GM21515 (cell line): ENCODE measurements around the gene ZMAT1.
"Not testable (repeated sequence)": the region's sequence is repeated elsewhere in the genome, so short reads cannot be mapped to it uniquely, and the experiment has no call there.

Source experiments
- ATAC-seq: cut with Tn5 transposase; IDR thresholded peaks from one replicate; pipeline ENCODE4 v1.9.1; 2021; ENCODE audit not compliant: unreplicated experiment

The ZMAT1 gene

DNA sequence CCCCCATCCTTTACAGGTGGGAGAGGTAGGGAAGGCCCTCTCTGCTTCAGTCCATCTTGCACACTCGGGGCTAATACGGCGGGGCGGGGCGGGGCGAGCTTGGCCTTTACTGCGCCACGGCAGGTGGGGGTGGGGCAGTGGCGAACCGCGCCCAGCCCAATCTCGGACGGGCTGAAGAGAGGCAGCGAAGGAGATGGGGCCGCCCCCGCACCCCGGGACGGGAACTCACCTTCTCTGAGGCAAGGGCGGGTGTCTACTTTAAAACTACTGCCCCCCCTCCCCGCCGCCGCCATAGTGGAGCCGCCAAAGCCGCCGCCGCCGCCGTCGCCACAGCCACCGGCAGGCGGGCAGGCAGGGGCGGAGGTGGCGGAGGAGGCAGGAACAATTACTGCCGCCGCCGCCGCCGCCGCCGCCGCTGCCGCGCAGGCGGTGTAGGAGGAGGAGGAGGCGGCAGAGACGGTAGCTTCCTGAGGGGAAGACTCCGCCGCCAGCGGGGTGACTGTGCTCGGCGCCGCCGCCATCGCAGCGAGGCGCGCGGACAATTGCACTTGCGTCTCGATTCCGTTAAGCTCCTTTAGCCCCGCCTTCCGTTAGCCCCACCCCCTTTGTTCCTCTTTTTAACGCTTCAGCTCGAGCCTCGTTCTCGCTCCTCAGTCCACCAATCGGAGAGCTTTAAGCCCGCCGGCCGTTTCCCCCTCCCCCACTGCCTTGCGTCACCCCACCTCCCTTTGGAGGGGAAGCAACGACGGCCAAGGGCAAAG, at the start of gene ZMAT1:
Gene ZMAT1 (minus strand): TSS at position 540 of the 761 bp plus-strand sequence. CDS start 19 bp downstream, at position 521.
- ATAC-seq, result peak; percentile 88

DNA sequence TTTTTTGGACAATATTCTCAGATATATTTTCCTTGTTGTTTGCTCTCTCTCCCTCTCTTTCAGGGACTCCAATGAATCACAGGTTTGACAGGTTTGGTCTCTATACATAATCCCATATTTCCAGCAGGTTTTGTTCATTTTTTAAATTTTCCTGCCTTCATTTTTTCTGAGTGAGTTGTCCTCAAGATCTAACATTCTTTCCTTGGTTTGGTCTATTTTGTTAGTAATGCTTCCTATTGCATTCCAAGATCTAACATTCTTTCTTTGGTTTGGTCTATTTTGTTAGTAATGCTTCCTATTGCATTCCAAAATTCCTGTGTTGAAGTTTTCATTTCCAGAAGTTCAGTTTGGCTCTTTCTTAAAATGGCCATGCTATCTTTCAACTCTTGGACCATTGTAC, 45.3 kb upstream of the ZMAT1 start:
- ATAC-seq, result no peak

DNA sequence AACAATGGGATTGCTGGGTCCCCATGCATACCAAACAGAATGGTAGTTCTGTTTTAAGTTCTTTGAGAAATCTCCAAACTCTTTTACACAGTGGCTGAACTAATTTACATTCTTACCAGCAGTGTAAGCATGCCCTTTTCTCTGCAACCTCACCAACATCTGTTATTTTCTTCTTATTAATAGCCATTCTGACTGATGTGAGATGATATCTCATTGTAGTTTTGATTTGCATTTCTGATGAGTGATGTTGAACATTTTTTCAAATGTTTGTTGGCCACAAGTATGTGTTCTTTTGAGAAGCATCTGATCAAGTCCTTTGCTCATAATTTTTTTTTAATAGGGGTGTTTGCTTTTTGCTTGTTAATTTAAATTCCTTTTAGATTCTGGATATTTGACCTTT, 41.2 kb upstream of the ZMAT1 start:
- no peak for ATAC-seq

- ATAC-seq, result not testable (repeated sequence)
These were observed 33.2 kb upstream of the ZMAT1 start for GRCh38 chrX:101964923-101965539.

GRCh38 chrX:101958139-101958538, 26.3 kb upstream of the ZMAT1 start:
- no peak for ATAC-seq

GRCh38 chrX:101957174-101957573, 25.3 kb upstream of the ZMAT1 start:
- no peak for ATAC-seq

GRCh38 chrX:101956556-101956955, 24.7 kb upstream of the ZMAT1 start:
- no peak for ATAC-seq

DNA sequence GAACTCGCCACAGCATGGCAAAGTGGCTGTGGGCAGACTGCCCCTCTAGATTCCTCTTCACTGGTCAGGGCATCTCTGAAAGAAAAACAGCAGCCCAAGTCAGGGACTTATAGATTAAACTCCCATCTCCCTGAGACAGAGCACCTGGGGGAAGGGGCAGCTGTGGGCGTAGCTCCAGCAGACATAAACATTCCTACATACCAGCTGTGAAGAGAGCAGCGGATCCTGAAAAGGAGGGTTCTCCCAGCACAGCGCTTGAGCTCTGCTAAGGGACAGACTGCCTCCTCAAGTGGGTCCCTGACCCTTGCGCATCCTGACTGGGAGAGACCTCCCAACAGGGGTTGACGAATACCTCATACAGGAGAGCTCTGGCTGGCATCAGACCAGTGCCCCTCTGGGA, 18.8 kb upstream of the ZMAT1 start:
- ATAC-seq, result no peak

- no peak for ATAC-seq
These were observed 383 bp upstream of the ZMAT1 start for GRCh38 chrX:101932249-101932570.

DNA sequence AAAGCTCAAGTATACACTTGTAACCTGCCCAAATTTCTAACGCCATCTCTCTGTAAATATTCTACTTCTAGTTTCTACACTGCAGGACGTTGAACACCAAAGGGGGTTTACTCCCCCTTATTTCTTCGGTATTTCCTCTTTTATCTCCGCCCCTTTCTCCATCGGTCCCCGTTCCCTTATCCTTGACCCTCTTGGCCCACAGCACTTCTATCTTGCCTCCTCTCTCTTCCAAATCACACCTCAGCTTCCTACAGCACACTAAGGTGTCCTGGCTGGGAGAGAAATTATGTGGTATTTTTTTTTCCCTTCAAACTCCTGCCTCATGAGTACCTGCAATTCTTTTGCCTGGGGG, 715 bp downstream of the ZMAT1 start:
- ATAC-seq, result peak; percentile 4

- no peak for ATAC-seq
These were observed 6.1 kb downstream of the ZMAT1 start for GRCh38 chrX:101925733-101926132.

DNA sequence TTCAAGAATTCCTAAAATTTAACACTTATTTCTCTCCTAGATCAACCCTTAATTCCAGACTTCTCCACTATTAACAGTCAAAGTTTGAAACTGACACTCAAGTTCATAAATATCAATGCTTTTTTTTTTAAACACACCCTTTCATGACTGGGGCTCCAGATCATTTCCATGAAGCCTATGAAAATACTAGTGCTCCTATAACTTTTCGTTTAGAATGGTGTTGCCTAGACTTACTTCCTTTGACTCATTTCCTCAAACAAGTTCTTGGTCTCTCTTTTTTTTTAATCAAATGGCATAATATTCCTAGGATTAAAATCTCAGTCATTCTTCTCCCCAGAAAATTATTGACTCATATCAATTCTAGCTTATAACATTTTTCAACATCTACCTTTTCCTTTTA, 13.1 kb downstream of the ZMAT1 start:
- no peak for ATAC-seq

DNA sequence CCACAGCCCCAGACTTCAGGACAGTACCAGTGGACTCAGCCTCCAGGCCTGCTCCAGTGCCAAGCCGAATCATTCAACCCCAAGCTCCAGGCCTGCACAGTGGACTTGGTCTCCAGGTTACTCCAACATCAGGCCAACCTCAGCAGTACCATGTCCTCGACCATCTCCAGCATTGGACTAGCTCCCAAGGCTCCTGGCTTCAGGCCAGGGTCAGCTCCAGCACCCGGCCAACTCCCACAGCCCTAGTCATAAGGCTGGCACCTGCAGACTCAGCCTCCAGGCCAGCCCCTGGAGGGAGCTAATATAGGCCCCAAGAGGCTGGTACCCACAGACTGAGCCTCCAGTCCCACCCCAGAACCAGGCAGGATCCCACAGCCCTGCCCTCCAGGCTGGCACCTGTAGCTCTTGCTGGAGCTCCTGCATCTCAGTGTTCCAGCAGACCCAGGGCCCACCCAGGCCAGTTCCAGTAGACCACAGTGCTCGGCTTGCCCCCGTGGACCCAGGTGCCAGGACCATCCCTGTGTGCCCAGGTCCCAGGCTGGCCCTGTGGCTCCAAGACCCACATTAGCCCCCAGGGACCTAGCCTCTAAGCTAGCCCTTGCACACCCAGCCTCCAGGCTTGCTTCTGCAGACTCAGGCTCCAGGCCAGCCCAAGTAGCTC, 25.6 kb downstream of the ZMAT1 start:
- no peak for ATAC-seq

DNA sequence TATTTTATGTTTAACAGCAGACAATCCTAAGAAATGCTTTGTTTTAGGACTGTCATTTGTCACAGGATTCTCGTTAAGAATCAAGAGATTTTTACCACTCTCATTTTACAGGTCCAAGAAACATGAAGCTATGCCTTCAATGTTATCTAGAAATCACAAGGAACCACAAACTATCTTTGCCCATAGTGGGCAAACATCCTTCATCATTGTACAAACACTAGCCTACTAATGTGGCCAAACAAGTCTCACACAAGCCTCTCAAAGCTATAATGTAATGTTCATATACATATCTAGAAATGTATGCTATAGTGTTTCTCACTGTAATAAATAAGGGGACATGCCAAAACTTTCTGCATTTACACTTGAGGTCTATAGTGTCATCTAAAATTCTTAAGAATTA, 26.8 kb downstream of the ZMAT1 start:
- no peak for ATAC-seq
